Retinal pigment epithelial cell (primary cell): ENCODE results near the gene RAE1.

Source experiments
- DNase-seq: peaks from one replicate; pipeline ENCODE4 v3.0.0-alpha.2; 2010; ENCODE audit warnings: low read depth
- H3K4me3 ChIP-seq: 2 replicates; pipeline ENCODE4 v1.5.1; 2011; ENCODE audit warnings: mild to moderate bottlenecking, low read length, control low read depth, moderate library complexity
- CTCF ChIP-seq: conservative IDR thresholded peaks from 2 replicates; pipeline ENCODE4 v1.5.1; 2011; ENCODE audit warnings: low read depth, low read length, control low read depth, inconsistent platforms

Gene RAE1

GRCh38 chr20:57408131-57408530, 57.1 kb downstream of the RAE1 start:
- DNase-seq: no peak
- no peak overlapping the region for H3K4me3 ChIP-seq
- no peak for TF ChIP-seq CTCF

- no peak for TF ChIP-seq CTCF
- no peak for DNase-seq
- H3K4me3 ChIP-seq: no peak overlapping the region
These were observed 57.6 kb downstream of the RAE1 start for GRCh38 chr20:57408536-57409233.

GRCh38 chr20:57409316-57409671, 58.2 kb downstream of the RAE1 start:
- H3K4me3 ChIP-seq: no peak overlapping the region
- TF ChIP-seq CTCF: no peak
- no peak for DNase-seq

- no peak for DNase-seq
- H3K4me3 ChIP-seq: no peak overlapping the region
- TF ChIP-seq CTCF: no peak
These were observed 58.8 kb downstream of the RAE1 start for GRCh38 chr20:57409672-57410397.

GRCh38 chr20:57410398-57410920, 59.4 kb downstream of the RAE1 start:
- DNase-seq: no peak
- H3K4me3 ChIP-seq: no peak overlapping the region
- TF ChIP-seq CTCF: no peak

- H3K4me3 ChIP-seq: no peak overlapping the region
- no peak for TF ChIP-seq CTCF
- no peak for DNase-seq
These were observed 59.9 kb downstream of the RAE1 start for GRCh38 chr20:57410924-57411323.
